Neural cell (in vitro differentiated cells): ENCODE measurements around the gene METAP1D.

Experiments used
- CTCF ChIP-seq: fragments of 450-650 bp; IDR thresholded peaks from 2 replicates; pipeline ENCODE4 v1.5.1; 2014; ENCODE audit warnings: antibody characterized with exemption, mild to moderate bottlenecking, moderate library complexity; ENCODE audit not compliant: poor library complexity, severe bottlenecking
- EP300 ChIP-seq: fragments of 450-650 bp; conservative IDR thresholded peaks from 2 replicates; pipeline ENCODE4 v1.6.1; 2014; ENCODE audit warnings: antibody characterized with exemption, mild to moderate bottlenecking, moderate library complexity; ENCODE audit not compliant: poor library complexity, severe bottlenecking
- EZH2 ChIP-seq: fragments of 200-600, 300-800 bp; shearing (Covaris generic), sonication (generic); IDR thresholded peaks from 2 replicates; pipeline ENCODE4 v1.6.1; 2014; ENCODE audit warnings: antibody characterized with exemption, low read length, borderline replicate concordance, mild to moderate bottlenecking; ENCODE audit not compliant: insufficient read depth, poor library complexity, severe bottlenecking
- MXI1 ChIP-seq: fragments of 450-650 bp; conservative IDR thresholded peaks from 2 replicates; pipeline ENCODE4 v1.6.1; 2014; ENCODE audit warnings: antibody characterized with exemption, mild to moderate bottlenecking; ENCODE audit not compliant: poor library complexity, severe bottlenecking
- POLR2AphosphoS5 ChIP-seq: IDR thresholded peaks from 2 replicates; pipeline ENCODE4 v1.6.1; 2012
- RAD21 ChIP-seq: fragments of 450-650 bp; conservative IDR thresholded peaks from 2 replicates; pipeline ENCODE4 v1.6.1; 2014; ENCODE audit warnings: antibody characterized with exemption, mild to moderate bottlenecking, moderate library complexity
- REST ChIP-seq: IDR thresholded peaks from 2 replicates; pipeline ENCODE4 v1.6.1; 2012; ENCODE audit warnings: borderline replicate concordance
- TAF1 ChIP-seq: IDR thresholded peaks from 2 replicates; pipeline ENCODE4 v1.6.1; 2012; ENCODE audit warnings: low read depth

GRCh38 chr2:172074254-172074653 lies 74.5 kb downstream of the METAP1D start:
- no peak for TF ChIP-seq CTCF
- TF ChIP-seq REST = no peak
- no peak for TF ChIP-seq RAD21
- no peak for TF ChIP-seq EZH2
- peak; percentile 36 for TF ChIP-seq EP300
- TF ChIP-seq MXI1 = no peak
- TF ChIP-seq TAF1 = no peak
- peak; percentile 44 for TF ChIP-seq POLR2AphosphoS5
